ENCODE measurements around the gene EIF4E3. TPM values are rescaled to one million over a fixed set of nuclear protein-coding genes. Genes with fewer than 3 reads are reported as not detected.

Gene EIF4E3
- total RNA-seq, 1 donor from 2014 or later: 18.2 TPM

DNA sequence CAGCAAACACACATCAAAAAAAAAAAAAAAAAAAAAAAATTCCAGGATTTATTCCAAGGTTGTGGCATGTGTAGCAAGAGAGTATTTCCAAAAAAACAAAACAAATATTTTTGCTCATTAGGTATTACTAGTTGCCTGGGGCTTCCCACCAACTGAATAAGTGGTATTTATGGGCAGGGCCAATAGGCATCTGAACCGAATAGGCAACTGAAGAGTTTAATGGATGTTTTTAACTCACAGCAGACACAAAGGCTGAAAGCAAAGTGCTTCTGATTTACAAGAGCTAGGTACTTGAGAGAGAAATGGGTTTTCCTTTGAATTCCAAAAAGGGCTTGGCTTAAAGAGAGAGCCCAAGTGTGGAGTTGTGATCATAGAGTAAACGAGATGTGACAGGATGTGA is 21.4 kb downstream of the EIF4E3 start:
- Histone ChIP-seq H3K4me3 (no peak overlapping the region), H3K27ac (no peak overlapping the region), H4K20me1 (ENCODE audit: low read depth) (no peaks in the 10 kb centered on the region), H3K9me3 (ENCODE audit: low read depth) (no peaks in the 10 kb centered on the region), H3F3A (ENCODE audit: low read depth) (no peaks in the 10 kb centered on the region), H3K9ac (no peak overlapping the region), H3K4me1 (no peaks in the 10 kb centered on the region), H3K79me2 (ENCODE audit: low read depth) (no peaks in the 10 kb centered on the region), H3K36me3 (no peaks in the 10 kb centered on the region), H3K4me2 (no peak overlapping the region), H3K27me3 (no peaks in the 10 kb centered on the region), H2AFZ (replicated peaks) (no peak overlapping the region)
- DNase-seq (ENCODE audit: low spot score): no peak
- H3K27ac Mint-ChIP-seq: no peak overlapping the region
- H3K4me3 Mint-ChIP-seq: no peak overlapping the region
- TF ChIP-seq, protein P1, sequence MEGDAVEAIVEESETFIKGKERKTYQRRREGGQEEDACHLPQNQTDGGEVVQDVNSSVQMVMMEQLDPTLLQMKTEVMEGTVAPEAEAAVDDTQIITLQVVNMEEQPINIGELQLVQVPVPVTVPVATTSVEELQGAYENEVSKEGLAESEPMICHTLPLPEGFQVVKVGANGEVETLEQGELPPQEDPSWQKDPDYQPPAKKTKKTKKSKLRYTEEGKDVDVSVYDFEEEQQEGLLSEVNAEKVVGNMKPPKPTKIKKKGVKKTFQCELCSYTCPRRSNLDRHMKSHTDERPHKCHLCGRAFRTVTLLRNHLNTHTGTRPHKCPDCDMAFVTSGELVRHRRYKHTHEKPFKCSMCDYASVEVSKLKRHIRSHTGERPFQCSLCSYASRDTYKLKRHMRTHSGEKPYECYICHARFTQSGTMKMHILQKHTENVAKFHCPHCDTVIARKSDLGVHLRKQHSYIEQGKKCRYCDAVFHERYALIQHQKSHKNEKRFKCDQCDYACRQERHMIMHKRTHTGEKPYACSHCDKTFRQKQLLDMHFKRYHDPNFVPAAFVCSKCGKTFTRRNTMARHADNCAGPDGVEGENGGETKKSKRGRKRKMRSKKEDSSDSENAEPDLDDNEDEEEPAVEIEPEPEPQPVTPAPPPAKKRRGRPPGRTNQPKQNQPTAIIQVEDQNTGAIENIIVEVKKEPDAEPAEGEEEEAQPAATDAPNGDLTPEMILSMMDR (IDR thresholded peaks at IDR 0.05): no peak
- H3K4me1 Mint-ChIP-seq: peaks cover 8% of the 10 kb centered on the region
- no peaks in the 10 kb centered on the region for H3K36me3 Mint-ChIP-seq
- H3K27me3 Mint-ChIP-seq (ENCODE audit: insufficient read depth, low read depth): peaks cover 2% of the 10 kb centered on the region
- no peaks in the 10 kb centered on the region for H3K9me3 Mint-ChIP-seq

DNA sequence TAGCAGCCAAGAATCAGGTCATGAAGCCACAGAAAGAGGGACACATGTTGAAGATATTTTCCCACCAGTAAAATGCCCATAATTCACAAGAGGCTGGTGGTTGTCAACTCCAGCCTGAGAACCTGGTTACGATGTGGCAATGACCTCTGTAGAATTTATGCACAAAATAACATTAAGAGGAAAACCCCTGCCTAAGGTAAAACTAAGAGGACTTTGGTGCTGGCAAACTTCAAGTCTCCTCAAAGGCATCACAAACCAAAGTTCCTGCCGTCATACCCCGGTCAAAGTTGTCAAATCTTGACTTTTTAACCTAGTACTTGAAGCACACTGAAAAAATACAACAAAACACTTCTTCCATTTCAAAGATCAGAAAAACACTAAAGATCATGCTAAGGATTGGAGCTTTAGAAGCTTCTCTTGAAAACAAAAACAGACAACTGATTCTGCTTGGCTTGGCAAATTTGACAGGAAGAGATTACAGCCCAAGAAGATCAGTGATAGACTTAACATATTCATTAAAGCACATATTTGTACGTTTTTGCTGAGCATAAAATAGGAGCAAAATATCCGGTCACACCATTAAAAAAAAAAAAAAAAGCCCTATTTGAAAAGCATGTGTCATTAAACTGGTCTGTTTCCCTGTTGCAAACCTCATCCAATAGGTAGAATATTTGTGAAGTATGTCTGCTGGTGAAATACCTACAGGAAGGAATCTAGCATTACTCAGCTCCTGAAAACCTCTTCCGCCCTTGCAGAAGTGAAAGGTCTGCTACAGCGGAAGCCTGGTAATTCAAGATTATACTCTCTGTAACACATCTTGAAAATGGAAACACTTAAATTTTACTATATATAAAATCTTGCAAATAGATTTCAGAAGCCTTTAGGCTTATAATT is 22.8 kb downstream of the EIF4E3 start:
- no peak overlapping the region for H3K27ac Mint-ChIP-seq
- H2AFZ ChIP-seq (replicated peaks): no peak overlapping the region
- no peaks in the 10 kb centered on the region for H3F3A ChIP-seq (ENCODE audit: low read depth)
- H3K36me3 ChIP-seq: no peaks in the 10 kb centered on the region
- no peaks in the 10 kb centered on the region for H3K79me2 ChIP-seq (ENCODE audit: low read depth)
- H3K27me3 Mint-ChIP-seq (ENCODE audit: insufficient read depth, low read depth): peaks cover 2% of the 10 kb centered on the region
- no peak overlapping the region for H3K27ac ChIP-seq
- H3K4me3 ChIP-seq: no peak overlapping the region
- H3K4me1 ChIP-seq: no peaks in the 10 kb centered on the region
- no peaks in the 10 kb centered on the region for H4K20me1 ChIP-seq (ENCODE audit: low read depth)
- peaks cover 2% of the 10 kb centered on the region for H3K36me3 Mint-ChIP-seq
- TF ChIP-seq EZH2phosphoT487 (IDR thresholded peaks at IDR 0.05) (no peak), EZH2 (IDR thresholded peaks at IDR 0.05) (no peak)
- TF ChIP-seq, protein P1 (IDR thresholded peaks at IDR 0.05): no peak
- H3K4me2 ChIP-seq: no peak overlapping the region
- DNase-seq (ENCODE audit: low spot score): no peak
- H3K27me3 ChIP-seq: no peaks in the 10 kb centered on the region
- H3K9ac ChIP-seq: no peak overlapping the region
- H3K9me3 ChIP-seq (ENCODE audit: low read depth): no peaks in the 10 kb centered on the region
- peaks cover 8% of the 10 kb centered on the region for H3K4me1 Mint-ChIP-seq
- H3K9me3 Mint-ChIP-seq: no peaks in the 10 kb centered on the region
- no peak overlapping the region for H3K4me3 Mint-ChIP-seq

DNA sequence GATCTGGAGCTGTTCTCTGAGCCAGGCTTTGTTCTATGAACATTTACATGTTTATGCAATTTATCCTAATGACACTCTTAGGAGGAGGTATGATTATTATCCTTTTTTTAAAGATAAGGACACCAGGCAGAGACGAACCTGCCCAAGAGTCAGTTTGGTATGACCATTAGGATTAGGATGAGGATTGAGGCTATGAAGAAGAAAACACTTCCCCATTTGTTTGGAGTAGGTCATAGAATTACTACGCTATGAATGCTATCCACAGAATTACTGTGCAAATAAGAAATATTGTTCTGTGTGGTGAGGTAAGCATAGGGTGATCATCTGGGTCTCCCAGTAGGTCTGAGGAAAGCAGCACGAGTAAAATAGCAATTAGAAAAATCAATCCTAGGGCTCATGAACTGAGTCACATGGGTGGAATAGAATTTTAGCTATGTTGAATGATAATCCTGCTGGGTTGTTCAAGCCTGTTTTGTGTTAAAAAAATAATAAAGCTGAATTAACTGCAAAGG is 23.9 kb downstream of the EIF4E3 start:
- H3K27ac Mint-ChIP-seq: no peak overlapping the region
- Histone ChIP-seq H3F3A (ENCODE audit: low read depth) (no peaks in the 10 kb centered on the region), H3K9me3 (ENCODE audit: low read depth) (no peaks in the 10 kb centered on the region), H3K4me2 (no peak overlapping the region), H3K27ac (no peak overlapping the region), H3K27me3 (no peaks in the 10 kb centered on the region), H2AFZ (replicated peaks) (no peak overlapping the region), H3K79me2 (ENCODE audit: low read depth) (no peaks in the 10 kb centered on the region), H3K4me3 (no peak overlapping the region), H4K20me1 (ENCODE audit: low read depth) (no peaks in the 10 kb centered on the region), H3K4me1 (no peaks in the 10 kb centered on the region), H3K36me3 (no peaks in the 10 kb centered on the region), H3K9ac (no peak overlapping the region)
- peaks cover 2% of the 10 kb centered on the region for H3K27me3 Mint-ChIP-seq (ENCODE audit: insufficient read depth, low read depth)
- no peak overlapping the region for H3K4me3 Mint-ChIP-seq
- H3K4me1 Mint-ChIP-seq: peaks cover 7% of the 10 kb centered on the region
- H3K9me3 Mint-ChIP-seq: no peaks in the 10 kb centered on the region
- DNase-seq (ENCODE audit: low spot score): no peak
- TF ChIP-seq EZH2phosphoT487 (IDR thresholded peaks at IDR 0.05): no peak
- no peak for TF ChIP-seq EZH2 (IDR thresholded peaks at IDR 0.05)
- TF ChIP-seq, protein P1 (IDR thresholded peaks at IDR 0.05): no peak
- peaks cover 2% of the 10 kb centered on the region for H3K36me3 Mint-ChIP-seq
